HS-27A (cell line): ENCODE results near the gene TOX4.

Experiments used
- DNase-seq: peaks from one replicate; pipeline ENCODE4 v3.0.0-alpha.2; 2012; ENCODE audit warnings: low read depth, missing footprints

The TOX4 gene

GRCh38 chr14:21503376-21503775 lies 26.4 kb downstream of the TOX4 start:
- no peak for DNase-seq

DNA sequence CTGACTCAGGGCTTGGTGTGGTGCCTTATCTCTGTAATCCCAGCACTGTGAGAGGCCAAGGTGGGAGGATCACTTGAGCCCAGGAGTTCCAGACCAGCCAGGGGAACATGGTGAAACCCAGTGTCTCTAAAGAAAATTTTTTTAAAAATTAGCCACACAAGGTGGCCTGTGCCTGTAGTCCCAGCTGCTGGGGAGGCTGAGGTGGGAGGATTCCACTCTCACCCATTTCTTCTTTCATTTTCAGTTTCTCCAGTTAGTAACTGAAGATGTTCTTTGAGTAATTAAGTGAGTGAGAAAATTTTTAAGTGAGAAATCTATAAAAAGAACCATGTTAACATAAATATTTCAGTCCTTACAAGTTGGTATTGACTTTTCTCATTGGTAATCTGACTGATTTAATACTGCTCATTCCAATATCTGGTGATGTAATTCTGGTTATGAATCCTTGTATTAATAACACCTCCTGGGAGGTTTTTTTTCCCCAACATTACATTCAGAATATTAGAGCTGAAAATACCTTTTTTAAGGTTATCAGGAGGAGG lies 28.1 kb downstream of the TOX4 start:
- DNase-seq: no peak

- DNase-seq: no peak
These were observed 29.6 kb downstream of the TOX4 start for GRCh38 chr14:21506557-21506956.

GRCh38 chr14:21509432-21510143 lies 32.6 kb downstream of the TOX4 start:
- no peak for DNase-seq

DNA sequence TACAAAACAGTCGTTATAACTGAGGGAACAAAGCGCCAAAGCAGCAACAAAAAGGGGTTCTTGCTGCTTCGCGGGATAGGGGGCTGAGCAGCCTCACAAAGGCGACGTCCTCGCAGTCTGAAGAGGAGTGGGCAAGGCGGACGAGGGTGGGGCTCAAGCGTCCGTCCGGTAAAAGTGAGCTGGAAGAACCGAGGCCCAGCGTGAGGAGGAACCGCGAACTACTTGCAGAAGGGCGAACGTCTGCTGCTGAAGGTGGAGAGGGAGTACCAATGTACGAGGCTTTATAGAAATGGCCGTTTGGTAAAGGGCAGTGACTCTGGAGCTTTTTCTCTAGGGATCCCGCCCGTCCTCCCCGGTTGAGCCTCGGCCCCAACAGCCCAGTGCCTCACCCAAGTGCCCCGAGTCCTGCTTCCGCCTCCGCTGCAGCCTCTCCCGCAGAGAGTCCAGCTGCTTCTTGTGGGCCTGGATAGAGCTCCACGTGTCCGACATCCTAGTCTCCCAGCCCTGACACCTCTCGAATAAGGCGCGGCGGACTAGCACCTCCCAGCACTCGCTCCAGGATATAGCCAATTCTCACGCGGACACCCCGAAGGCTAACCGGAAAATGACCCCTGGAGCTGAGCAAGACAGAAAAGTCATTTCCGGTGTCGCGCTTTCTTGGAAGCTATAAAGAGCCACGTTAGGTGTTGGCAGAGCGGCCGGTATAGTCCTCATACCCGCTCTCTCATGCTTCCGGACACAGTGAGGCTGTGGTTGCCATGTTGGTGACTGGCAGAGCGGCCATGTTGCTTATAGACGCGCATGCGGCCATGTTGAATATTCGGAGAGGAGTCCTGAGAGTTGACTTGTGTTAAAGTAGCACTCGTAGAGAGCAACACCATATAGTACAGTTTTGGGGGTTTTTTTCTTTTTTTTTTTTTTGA lies 34.0 kb downstream of the TOX4 start, which contains the start of gene METTL3:
TSS of gene METTL3 (minus strand) at position 606 of the 923 bp plus-strand sequence. CDS start at position 489, 117 bp downstream.
- peak; percentile 98 for DNase-seq

- DNase-seq: no peak
These were observed 37.3 kb downstream of the TOX4 start for GRCh38 chr14:21514341-21514740.

DNA sequence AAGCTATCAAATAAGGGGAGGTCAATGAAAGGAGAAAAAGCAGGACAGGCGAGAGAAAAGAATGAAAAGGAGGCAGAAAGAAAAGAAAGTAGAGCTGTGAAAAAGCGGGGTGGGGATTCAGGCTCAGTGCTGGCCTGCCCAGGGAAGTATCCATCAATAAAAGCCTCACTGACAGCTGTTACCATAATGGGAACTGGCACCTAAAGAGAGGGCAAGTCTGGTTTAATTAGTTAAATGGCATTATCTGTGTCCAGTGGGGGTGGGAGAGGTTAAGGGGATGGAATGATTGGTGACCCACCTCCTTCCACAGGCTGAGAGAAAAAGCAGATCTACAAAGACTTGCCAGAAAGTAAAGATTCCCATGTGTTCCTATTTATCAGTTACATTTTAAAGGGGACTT lies 41.7 kb downstream of the TOX4 start:
- DNase-seq: no peak

DNA sequence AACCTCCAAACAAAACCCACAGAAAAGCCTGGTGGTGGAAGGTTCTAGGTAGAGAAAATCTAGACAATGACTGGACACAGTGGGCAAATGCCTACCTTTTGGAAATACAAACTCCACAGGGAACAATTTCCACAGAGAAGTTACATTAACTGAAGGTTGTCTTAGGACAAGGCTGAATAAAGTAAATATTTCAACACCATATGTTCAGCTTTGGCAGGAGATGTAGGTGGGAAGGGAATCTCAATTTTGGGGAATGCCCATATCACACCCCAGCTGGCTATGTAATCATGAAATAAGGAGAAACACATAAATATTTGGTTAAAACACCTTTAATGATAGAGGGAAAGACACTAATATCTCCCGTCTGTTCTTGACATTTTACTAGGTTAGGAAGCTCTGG lies 43.8 kb downstream of the TOX4 start:
- DNase-seq: no peak

DNA sequence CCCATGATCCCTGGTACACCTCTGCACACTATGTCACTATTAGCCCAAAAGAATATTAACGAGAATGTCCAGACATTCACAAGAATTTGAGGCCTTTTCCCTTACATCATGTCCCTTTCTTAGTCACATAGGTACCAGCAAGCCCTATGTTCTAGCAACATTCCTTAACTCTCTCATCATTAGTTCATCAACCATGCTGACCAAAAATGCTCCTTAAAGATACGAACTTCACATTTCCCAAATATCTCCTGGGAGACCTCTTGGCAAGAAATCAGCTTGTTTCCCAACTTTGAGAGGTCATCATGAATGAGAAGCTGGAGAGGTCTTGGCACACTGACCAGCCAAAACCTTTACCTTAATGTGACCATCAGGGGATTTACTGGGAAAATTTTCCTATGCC lies 44.5 kb downstream of the TOX4 start:
- peak; percentile 20 for DNase-seq

DNA sequence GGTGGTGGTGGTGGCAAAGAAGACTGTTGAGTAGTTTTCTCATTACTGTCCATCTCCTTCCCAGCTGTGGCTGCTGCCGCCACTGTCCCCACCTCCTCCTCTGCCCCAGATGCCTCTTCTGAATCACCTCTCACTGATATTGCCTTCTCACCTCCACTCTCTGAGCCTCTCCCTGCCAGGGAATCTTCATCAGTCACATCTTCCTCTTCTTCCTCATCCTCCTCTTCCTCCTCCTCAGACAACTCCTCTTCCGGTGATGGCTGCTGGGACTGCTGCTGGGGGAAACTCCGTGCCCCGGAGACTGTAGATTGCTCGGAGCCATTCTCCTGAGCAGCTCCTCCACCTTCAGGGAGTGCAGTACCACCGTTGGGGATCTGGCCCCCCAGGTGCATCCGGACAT lies 46.2 kb downstream of the TOX4 start:
- DNase-seq: no peak

- no peak for DNase-seq
These were observed 47.8 kb downstream of the TOX4 start for GRCh38 chr14:21524575-21525490.

- DNase-seq: no peak
These were observed 48.6 kb downstream of the TOX4 start for GRCh38 chr14:21525571-21525961.

DNA sequence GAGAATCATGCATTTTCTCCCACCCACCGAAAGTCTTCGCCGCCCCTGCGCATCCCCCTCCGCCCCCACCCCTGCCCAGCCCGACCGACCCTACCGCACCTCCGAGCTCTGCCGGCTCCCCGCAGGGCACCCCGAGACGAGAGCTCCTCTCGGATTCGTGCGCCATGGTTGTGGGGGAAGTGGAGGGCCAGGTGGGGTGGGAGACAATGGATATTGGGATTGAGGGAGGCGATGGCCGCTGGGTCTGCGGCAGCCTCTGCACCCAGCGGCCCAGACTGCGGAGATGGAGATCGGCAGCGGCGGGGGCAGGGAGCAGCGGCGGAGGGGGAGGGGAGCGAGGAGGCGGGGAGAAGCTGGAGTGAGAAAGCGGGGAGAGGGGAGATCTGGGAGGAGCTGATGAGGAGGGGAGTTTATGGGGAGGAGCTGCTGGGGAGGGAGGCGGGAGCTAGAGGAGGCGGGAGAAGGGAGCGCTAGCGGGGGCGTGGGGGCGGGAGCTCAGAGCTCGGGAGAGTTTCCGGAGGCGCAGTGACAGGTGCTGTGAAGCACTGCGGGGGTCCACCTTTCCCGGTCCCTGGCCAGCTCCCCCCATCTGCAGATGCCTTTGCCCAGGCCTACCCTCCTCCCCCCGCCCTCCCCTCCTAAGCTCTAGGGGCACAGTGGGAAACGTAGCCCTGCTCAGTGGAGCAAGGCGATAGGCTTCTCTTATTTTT lies 49.1 kb downstream of the TOX4 start, which contains the start of gene SALL2:
TSS of gene SALL2 (minus strand) at position 385 of the 710 bp plus-strand sequence. CDS start at position 166, 219 bp downstream.
- no peak for DNase-seq

DNA sequence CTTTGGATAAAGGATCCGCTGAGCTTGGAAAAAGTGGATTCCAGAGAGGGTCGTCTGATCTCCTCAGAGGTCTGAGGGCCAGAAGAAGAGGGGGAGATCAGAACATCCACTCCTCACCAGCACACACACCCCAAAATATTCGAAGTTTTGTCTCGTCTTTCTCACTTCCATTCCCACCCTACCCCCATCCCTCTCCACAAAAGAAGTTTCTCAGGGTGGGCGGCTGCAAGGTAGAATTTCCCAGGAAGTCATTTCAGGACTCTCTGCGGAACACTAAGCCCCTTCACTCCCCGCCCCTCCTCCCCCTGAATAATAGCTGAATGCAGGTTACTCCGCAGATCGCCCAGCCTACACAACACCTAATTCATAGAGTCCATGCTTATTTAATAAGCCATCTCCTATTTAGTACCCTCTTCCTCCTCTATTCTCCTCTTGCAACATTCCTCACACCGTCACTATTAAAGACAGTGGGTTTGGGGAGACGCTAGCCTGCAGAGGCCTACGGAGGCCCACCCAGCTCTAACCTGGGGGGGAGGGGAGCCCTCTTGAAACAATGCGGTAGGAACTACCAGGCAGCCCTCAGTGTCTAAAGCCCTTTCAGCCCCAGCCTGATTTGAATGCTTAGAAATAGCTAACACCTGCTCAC lies 49.8 kb downstream of the TOX4 start:
- DNase-seq: no peak

DNA sequence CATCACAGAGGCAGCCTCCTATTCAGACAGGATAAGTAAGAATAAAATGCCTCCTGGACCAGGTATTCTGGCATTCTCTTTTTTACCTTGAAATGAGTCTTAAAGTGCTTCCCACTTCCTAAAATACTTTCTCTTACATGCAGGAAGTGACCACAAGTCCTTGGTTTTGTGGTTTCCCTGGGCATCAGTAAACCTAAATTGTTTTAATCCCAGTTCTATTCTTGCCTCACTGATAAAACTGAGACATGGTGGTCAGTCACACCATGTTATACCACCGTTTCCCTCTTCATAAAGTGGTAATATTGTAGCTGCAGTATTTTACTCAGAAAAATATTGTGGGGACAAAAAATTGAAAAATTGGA lies 50.3 kb downstream of the TOX4 start:
- DNase-seq: no peak

DNA sequence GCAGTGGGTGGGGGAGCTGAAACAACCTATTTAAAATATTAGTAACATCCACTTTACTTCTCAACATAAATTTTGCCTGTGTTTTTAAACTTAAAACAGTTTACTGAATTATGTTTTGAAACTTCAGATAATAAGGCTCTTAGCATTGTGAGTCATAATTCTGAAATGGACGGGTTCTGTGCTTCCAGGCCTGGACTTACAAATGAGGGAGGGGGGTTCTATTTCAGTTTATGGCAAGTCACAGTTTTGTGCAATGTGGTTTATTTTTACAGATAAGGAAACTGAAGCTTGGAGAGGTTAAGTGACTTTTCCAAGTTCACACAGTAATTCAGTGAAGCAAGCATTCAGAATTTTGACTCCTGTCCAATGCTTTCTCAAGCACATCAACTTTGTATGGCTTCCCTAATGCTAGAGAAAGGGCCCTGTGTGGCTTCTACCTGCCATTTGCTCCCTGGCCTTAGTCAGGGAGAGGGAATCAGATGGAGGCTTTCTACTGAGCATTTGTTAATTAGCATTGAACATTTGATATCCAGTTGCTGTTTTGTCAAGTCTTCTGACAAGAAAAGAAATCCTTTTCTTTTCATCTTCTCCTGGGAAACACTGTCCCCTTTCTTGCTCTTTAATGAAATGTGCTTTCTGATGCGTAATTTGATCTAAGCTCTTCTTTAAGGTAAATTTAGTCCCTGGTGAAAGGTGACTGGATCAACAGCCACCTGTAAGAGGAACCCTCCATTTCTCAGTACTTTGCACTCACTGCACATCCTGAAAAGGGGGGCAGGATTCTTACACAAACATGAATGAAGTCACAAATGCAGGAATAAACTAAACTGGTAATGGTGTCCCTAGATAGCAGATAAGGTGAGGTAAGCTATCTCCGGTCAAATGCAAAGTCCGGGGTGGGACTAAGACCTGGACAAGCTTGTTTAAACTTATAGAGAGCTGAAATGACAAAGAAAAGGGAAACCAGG lies 51.7 kb downstream of the TOX4 start:
- no peak for DNase-seq

GRCh38 chr14:21529515-21529914 lies 52.5 kb downstream of the TOX4 start:
- no peak for DNase-seq

GRCh38 chr14:21533294-21533693 lies 56.3 kb downstream of the TOX4 start:
- DNase-seq: no peak

GRCh38 chr14:21534576-21534975 lies 57.6 kb downstream of the TOX4 start:
- DNase-seq: no peak
